ENCODE results near the gene PDGFB. TPM values are rescaled to one million over a fixed set of nuclear protein-coding genes. Genes with fewer than 3 reads are reported as not detected.
A peak's percentile ranks its signal among the peaks of the same experiment; 100 is the strongest.

PDGFB gene
- total and polyA plus RNA-seq, 9 of the 15 experiments (the other 6 are each of a cell fraction or from before 2014, with no cell fraction given) = 0.07 to 4.0 (median 0.48) TPM; not detected in 1

DNA sequence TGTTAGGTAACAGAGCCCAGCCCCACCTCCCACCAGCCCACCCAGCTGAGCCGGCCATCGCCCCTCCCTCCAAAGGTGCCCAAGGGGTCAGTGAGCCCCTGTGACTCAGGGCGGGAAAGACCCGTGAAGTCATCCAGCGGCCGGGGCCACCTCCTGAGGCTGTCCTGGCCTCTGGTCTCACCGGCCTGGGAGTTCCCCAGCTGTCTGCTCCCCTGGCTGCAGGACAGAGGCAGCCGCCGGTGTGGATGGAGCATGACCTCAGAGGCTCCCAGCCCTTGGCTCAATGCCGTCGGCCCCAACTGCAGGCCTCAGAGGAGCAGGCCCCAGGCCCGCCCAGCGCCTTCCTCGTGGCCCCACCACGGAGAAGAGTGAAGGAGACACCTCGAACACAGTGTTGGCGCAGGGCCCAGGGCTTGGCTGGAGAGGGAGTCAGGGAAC, 46.0 kb upstream of the PDGFB start (continued):
- TF ChIP-seq, protein P1, sequence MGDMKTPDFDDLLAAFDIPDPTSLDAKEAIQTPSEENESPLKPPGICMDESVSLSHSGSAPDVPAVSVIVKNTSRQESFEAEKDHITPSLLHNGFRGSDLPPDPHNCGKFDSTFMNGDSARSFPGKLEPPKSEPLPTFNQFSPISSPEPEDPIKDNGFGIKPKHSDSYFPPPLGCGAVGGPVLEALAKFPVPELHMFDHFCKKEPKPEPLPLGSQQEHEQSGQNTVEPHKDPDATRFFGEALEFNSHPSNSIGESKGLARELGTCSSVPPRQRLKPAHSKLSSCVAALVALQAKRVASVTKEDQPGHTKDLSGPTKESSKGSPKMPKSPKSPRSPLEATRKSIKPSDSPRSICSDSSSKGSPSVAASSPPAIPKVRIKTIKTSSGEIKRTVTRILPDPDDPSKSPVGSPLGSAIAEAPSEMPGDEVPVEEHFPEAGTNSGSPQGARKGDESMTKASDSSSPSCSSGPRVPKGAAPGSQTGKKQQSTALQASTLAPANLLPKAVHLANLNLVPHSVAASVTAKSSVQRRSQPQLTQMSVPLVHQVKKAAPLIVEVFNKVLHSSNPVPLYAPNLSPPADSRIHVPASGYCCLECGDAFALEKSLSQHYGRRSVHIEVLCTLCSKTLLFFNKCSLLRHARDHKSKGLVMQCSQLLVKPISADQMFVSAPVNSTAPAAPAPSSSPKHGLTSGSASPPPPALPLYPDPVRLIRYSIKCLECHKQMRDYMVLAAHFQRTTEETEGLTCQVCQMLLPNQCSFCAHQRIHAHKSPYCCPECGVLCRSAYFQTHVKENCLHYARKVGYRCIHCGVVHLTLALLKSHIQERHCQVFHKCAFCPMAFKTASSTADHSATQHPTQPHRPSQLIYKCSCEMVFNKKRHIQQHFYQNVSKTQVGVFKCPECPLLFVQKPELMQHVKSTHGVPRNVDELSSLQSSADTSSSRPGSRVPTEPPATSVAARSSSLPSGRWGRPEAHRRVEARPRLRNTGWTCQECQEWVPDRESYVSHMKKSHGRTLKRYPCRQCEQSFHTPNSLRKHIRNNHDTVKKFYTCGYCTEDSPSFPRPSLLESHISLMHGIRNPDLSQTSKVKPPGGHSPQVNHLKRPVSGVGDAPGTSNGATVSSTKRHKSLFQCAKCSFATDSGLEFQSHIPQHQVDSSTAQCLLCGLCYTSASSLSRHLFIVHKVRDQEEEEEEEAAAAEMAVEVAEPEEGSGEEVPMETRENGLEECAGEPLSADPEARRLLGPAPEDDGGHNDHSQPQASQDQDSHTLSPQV (IDR thresholded peaks at IDR 0.05) = peak; percentile 61; the same call in 1 of the 2 replicates
- no peak for TF ChIP-seq SRSF9 (IDR thresholded peaks at IDR 0.05; ENCODE audit: borderline replicate concordance, low read depth, low read length)
- TF ChIP-seq, protein P2, sequence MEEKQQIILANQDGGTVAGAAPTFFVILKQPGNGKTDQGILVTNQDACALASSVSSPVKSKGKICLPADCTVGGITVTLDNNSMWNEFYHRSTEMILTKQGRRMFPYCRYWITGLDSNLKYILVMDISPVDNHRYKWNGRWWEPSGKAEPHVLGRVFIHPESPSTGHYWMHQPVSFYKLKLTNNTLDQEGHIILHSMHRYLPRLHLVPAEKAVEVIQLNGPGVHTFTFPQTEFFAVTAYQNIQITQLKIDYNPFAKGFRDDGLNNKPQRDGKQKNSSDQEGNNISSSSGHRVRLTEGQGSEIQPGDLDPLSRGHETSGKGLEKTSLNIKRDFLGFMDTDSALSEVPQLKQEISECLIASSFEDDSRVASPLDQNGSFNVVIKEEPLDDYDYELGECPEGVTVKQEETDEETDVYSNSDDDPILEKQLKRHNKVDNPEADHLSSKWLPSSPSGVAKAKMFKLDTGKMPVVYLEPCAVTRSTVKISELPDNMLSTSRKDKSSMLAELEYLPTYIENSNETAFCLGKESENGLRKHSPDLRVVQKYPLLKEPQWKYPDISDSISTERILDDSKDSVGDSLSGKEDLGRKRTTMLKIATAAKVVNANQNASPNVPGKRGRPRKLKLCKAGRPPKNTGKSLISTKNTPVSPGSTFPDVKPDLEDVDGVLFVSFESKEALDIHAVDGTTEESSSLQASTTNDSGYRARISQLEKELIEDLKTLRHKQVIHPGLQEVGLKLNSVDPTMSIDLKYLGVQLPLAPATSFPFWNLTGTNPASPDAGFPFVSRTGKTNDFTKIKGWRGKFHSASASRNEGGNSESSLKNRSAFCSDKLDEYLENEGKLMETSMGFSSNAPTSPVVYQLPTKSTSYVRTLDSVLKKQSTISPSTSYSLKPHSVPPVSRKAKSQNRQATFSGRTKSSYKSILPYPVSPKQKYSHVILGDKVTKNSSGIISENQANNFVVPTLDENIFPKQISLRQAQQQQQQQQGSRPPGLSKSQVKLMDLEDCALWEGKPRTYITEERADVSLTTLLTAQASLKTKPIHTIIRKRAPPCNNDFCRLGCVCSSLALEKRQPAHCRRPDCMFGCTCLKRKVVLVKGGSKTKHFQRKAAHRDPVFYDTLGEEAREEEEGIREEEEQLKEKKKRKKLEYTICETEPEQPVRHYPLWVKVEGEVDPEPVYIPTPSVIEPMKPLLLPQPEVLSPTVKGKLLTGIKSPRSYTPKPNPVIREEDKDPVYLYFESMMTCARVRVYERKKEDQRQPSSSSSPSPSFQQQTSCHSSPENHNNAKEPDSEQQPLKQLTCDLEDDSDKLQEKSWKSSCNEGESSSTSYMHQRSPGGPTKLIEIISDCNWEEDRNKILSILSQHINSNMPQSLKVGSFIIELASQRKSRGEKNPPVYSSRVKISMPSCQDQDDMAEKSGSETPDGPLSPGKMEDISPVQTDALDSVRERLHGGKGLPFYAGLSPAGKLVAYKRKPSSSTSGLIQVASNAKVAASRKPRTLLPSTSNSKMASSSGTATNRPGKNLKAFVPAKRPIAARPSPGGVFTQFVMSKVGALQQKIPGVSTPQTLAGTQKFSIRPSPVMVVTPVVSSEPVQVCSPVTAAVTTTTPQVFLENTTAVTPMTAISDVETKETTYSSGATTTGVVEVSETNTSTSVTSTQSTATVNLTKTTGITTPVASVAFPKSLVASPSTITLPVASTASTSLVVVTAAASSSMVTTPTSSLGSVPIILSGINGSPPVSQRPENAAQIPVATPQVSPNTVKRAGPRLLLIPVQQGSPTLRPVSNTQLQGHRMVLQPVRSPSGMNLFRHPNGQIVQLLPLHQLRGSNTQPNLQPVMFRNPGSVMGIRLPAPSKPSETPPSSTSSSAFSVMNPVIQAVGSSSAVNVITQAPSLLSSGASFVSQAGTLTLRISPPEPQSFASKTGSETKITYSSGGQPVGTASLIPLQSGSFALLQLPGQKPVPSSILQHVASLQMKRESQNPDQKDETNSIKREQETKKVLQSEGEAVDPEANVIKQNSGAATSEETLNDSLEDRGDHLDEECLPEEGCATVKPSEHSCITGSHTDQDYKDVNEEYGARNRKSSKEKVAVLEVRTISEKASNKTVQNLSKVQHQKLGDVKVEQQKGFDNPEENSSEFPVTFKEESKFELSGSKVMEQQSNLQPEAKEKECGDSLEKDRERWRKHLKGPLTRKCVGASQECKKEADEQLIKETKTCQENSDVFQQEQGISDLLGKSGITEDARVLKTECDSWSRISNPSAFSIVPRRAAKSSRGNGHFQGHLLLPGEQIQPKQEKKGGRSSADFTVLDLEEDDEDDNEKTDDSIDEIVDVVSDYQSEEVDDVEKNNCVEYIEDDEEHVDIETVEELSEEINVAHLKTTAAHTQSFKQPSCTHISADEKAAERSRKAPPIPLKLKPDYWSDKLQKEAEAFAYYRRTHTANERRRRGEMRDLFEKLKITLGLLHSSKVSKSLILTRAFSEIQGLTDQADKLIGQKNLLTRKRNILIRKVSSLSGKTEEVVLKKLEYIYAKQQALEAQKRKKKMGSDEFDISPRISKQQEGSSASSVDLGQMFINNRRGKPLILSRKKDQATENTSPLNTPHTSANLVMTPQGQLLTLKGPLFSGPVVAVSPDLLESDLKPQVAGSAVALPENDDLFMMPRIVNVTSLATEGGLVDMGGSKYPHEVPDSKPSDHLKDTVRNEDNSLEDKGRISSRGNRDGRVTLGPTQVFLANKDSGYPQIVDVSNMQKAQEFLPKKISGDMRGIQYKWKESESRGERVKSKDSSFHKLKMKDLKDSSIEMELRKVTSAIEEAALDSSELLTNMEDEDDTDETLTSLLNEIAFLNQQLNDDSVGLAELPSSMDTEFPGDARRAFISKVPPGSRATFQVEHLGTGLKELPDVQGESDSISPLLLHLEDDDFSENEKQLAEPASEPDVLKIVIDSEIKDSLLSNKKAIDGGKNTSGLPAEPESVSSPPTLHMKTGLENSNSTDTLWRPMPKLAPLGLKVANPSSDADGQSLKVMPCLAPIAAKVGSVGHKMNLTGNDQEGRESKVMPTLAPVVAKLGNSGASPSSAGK (IDR thresholded peaks at IDR 0.05) = peak; percentile 71
- TF ChIP-seq, protein P3, sequence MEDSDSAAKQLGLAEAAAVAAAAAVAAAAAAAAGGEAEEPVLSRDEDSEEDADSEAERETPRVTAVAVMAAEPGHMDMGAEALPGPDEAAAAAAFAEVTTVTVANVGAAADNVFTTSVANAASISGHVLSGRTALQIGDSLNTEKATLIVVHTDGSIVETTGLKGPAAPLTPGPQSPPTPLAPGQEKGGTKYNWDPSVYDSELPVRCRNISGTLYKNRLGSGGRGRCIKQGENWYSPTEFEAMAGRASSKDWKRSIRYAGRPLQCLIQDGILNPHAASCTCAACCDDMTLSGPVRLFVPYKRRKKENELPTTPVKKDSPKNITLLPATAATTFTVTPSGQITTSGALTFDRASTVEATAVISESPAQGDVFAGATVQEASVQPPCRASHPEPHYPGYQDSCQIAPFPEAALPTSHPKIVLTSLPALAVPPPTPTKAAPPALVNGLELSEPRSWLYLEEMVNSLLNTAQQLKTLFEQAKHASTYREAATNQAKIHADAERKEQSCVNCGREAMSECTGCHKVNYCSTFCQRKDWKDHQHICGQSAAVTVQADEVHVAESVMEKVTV (CRISPR knock-in tag; IDR thresholded peaks at IDR 0.05) = no peak
- TF ChIP-seq ZBTB7A (IDR thresholded peaks at IDR 0.05; ENCODE audit: borderline replicate concordance, control insufficient read depth, low read depth, low read length) = peak; percentile 27; the same call in 1 of the 2 replicates
- TF ChIP-seq MAFK (IDR thresholded peaks at IDR 0.05; ENCODE audit: low read length) = no peak
- TF ChIP-seq MYNN (IDR thresholded peaks at IDR 0.05) = no peak
- TF ChIP-seq MYNN (CRISPR knock-in tag; IDR thresholded peaks at IDR 0.05) = no peak
- no peak for TF ChIP-seq ZNF24 (IDR thresholded peaks at IDR 0.05)
- TF ChIP-seq ZFX (CRISPR knock-in tag; IDR thresholded peaks at IDR 0.05) = peak; percentile 67
- peak; percentile 60 for TF ChIP-seq NFIC (IDR thresholded peaks at IDR 0.05)

All from K562 (cell line).